RPMI7951 (cell line): ENCODE measurements around the gene GNAS-AS1. TPM values are rescaled to one million over a fixed set of nuclear protein-coding genes. Genes with fewer than 3 reads are reported as not detected.
A peak's percentile ranks its signal among the peaks of the same experiment; 100 is the strongest.

Experiments
- DNase-seq: peaks from one replicate; pipeline ENCODE4 v3.0.0-alpha.2; 2012; ENCODE audit warnings: low read depth
- total RNA-seq: library from RNA; depleted of rRNA; stranded (reverse); fragments of >200 nt; shearing (Covaris generic); gene quantifications from 2 replicates; pipeline ENCODE4 v1.2.3, GENCODE V29; 2014; rRNA removed

GNAS-AS1 gene
- total RNA-seq, result 1.1 TPM in 2 replicates

GRCh38 chr20:58850693-58851174, at the start of gene GNAS-AS1:
Gene GNAS-AS1 (minus strand): TSS chr20:58850902.
- peak; percentile 87 for DNase-seq

- no peak for DNase-seq
Observed at GRCh38 chr20:58900397-58900796, 49.7 kb upstream of the GNAS-AS1 start.

GRCh38 chr20:58899512-58899911, 48.8 kb upstream of the GNAS-AS1 start:
- no peak for DNase-seq

GRCh38 chr20:58898629-58899408, 48.1 kb upstream of the GNAS-AS1 start:
- no peak for DNase-seq

GRCh38 chr20:58897488-58897887, 46.8 kb upstream of the GNAS-AS1 start:
- DNase-seq, result no peak

GRCh38 chr20:58896820-58897219, 46.1 kb upstream of the GNAS-AS1 start:
- DNase-seq, result no peak

- no peak for DNase-seq
Observed at GRCh38 chr20:58895448-58896180, 44.9 kb upstream of the GNAS-AS1 start.

GRCh38 chr20:58894652-58895447, 44.1 kb upstream of the GNAS-AS1 start:
- no peak for DNase-seq

- DNase-seq, result no peak
Observed at GRCh38 chr20:58893355-58894120, 42.8 kb upstream of the GNAS-AS1 start.

GRCh38 chr20:58892932-58893224, 42.2 kb upstream of the GNAS-AS1 start:
- no peak for DNase-seq

GRCh38 chr20:58892141-58892931, 41.6 kb upstream of the GNAS-AS1 start:
- peak; percentile 71 for DNase-seq

- DNase-seq, result peak; percentile 58
Observed at GRCh38 chr20:58891718-58892140, 41.0 kb upstream of the GNAS-AS1 start.

GRCh38 chr20:58891086-58891717, 40.5 kb upstream of the GNAS-AS1 start:
- DNase-seq, result peak; percentile 84

- DNase-seq, result peak; percentile 84
Observed at GRCh38 chr20:58890518-58891085, 39.9 kb upstream of the GNAS-AS1 start.

GRCh38 chr20:58889798-58890517, 39.3 kb upstream of the GNAS-AS1 start:
- no peak for DNase-seq

GRCh38 chr20:58889334-58889760, 38.6 kb upstream of the GNAS-AS1 start:
- no peak for DNase-seq

- DNase-seq, result no peak
Observed at GRCh38 chr20:58888521-58889333, 38.0 kb upstream of the GNAS-AS1 start.

GRCh38 chr20:58888103-58888502, 37.4 kb upstream of the GNAS-AS1 start:
- no peak for DNase-seq
